Panc1 (cell line): ENCODE data around the gene EME1. TPM values are rescaled to one million over a fixed set of nuclear protein-coding genes. Genes with fewer than 3 reads are reported as not detected.

Experiments used
- ATAC-seq: fragments of 200-7000 bp; cut with Tn5 transposase; 2 replicates; pipeline ENCODE4 v1.9.1; 2020; ENCODE audit warnings: mild to moderate bottlenecking, moderate library complexity
- BruUV-seq: library from RNA; stranded (reverse); fragments of 400-500 nt; replicated peaks from 2 replicates; lab custom pipeline; 2021; lab: Mats Ljungman, UMichigan
- CTCF ChIA-PET: fragments of 300-600 bp; sonication (Branson Sonifier 250); formaldehyde crosslinking; loops from one replicate; lab custom pipeline; 2022; ENCODE audit warnings: antibody characterized with exemption; lab: Charles Lee
- POLR2A ChIA-PET: fragments of 300-600 bp; sonication (Branson Sonifier 250); formaldehyde crosslinking; loops from one replicate; lab custom pipeline; 2022; ENCODE audit warnings: antibody characterized with exemption; lab: Charles Lee
- DNase-seq: peaks from one replicate; pipeline ENCODE4 v3.0.0-alpha.2; 2010; ENCODE audit warnings: low read depth, low spot score
- H3K27ac ChIP-seq: 2 replicates; pipeline ENCODE4 v1.5.1; 2011; ENCODE audit warnings: mild to moderate bottlenecking, low read length, inconsistent platforms
- H3K27me3 ChIP-seq: fragments of 200-500 bp; sonication (Bioruptor generic); 2 replicates; pipeline ENCODE4 v1.6.0; 2014; ENCODE audit warnings: low read length, inconsistent platforms; ENCODE audit not compliant: control insufficient read depth, insufficient read depth
- H3K36me3 ChIP-seq: fragments of 200-500 bp; sonication (Bioruptor generic); 2 replicates; pipeline ENCODE4 v1.5.1; 2014; ENCODE audit warnings: inconsistent platforms, mild to moderate bottlenecking, low read length, moderate library complexity; ENCODE audit not compliant: control insufficient read depth, insufficient read depth
- H3K4me1 ChIP-seq: 2 replicates; pipeline ENCODE4 v1.5.1; 2011; ENCODE audit warnings: inconsistent platforms, mild to moderate bottlenecking, low read length, moderate library complexity; ENCODE audit not compliant: control insufficient read depth, insufficient read depth
- H3K4me3 ChIP-seq, 2 experiments: 2 replicates each; pipeline ENCODE4 v1.5.1; 2011 to 2012; ENCODE audit warnings: low read depth in 2 of 2, low read length in 2 of 2, mild to moderate bottlenecking in 2 of 2, inconsistent platforms in 1 of 2, moderate library complexity in 1 of 2
- H3K9me3 ChIP-seq: fragments of 200-500 bp; sonication (Bioruptor generic); 2 replicates; pipeline ENCODE4 v1.5.1; 2014; ENCODE audit warnings: low read depth, mild to moderate bottlenecking, inconsistent platforms, low read length, moderate library complexity; ENCODE audit not compliant: control insufficient read depth, insufficient read depth
- POLR2AphosphoS5 ChIP-seq: IDR thresholded peaks from 2 replicates; pipeline ENCODE4 v1.6.1; 2012; ENCODE audit warnings: mild to moderate bottlenecking, low read depth, low read length, moderate library complexity
- SIN3A ChIP-seq: IDR thresholded peaks from 2 replicates; pipeline ENCODE4 v1.6.1; 2012; ENCODE audit warnings: low read depth, mild to moderate bottlenecking, low read length, moderate library complexity, borderline replicate concordance; ENCODE audit not compliant: insufficient read depth
- TCF7L2 ChIP-seq: IDR thresholded peaks from 2 replicates; pipeline ENCODE4 v1.6.1; 2011; ENCODE audit warnings: mild to moderate bottlenecking, low read depth, low read length, inconsistent platforms
- in situ Hi-C: cut with HindIII; loops from 2 replicates; pipeline ENCODE4 v1.10.0; 2016; ENCODE audit warnings: low sequenced_read_pairs, low pct_unique_long_range_greater_than_20kb
- intact Hi-C: fragments of 100-400 bp; cut with micrococcal nuclease; formaldehyde crosslinking; loops from one replicate; pipeline ENCODE4 v1.10.0; 2022; ENCODE audit not compliant: unreplicated experiment
- total RNA-seq: library from RNA; stranded (reverse); gene quantifications from one replicate; pipeline ENCODE4 v1.2.1, GENCODE V29; 2021; ENCODE audit not compliant: unreplicated experiment
- TF ChIP-seq, protein P1 (sequence below), 2 experiments: IDR thresholded peaks; 2 replicates each; pipeline ENCODE4 v1.6.1; 2011 to 2012; ENCODE audit warnings: low read depth in 2 of 2, control low read depth in 1 of 2, low read length in 1 of 2, mild to moderate bottlenecking in 1 of 2, moderate library complexity in 1 of 2; ENCODE audit not compliant: insufficient read depth in 1 of 2
- TF ChIP-seq, protein P2 (sequence below): fragments of 450-650 bp; IDR thresholded peaks from 2 replicates; pipeline ENCODE4 v1.5.1; 2017; ENCODE audit warnings: mild to moderate bottlenecking

Gene EME1
- total RNA-seq, 1 experiment from 2014 or later, result 15.3 TPM

DNA sequence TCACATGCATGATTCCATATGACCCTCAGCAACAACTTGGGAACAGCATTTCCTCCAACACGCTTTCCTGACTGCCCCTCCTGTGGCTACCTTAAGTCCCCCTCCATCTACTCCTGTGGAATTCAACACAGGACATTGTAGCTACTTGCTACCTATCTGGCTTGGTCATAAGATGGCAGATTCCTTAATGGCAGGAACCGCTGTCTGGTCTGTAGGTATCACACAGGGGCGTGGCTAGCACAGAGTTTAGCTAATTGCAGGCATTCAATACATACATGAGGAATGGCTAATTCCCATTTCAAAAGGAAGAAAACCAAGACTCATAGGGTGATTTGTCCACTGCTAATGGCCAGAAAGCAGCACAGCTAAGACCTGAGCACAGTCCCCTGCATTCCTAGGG, 15.7 kb downstream of the EME1 start:
- Histone ChIP-seq H3K4me3 (no peak overlapping the region), H3K36me3 (peaks cover 57% of the 10 kb centered on the region), H3K4me1 (no peaks in the 10 kb centered on the region), H3K27ac (no peak overlapping the region), H3K27me3 (no peaks in the 10 kb centered on the region), H3K9me3 (no peaks in the 10 kb centered on the region)
- no TSS peak for BruUV-seq
- ChIA-PET CTCF (no interaction called here), POLR2A (interaction anchor here (0.6 kb wide), 1 partner anchor 26 kb away, joined by 4 read pairs; no protein-coding TSS in a partner anchor)
- ATAC-seq (no peak), DNase-seq (no peak)
- TF ChIP-seq TCF7L2 (no peak), POLR2AphosphoS5 (no peak; the same call in 1 of the 2 replicates), SIN3A (no peak)
- TF ChIP-seq, protein P1, sequence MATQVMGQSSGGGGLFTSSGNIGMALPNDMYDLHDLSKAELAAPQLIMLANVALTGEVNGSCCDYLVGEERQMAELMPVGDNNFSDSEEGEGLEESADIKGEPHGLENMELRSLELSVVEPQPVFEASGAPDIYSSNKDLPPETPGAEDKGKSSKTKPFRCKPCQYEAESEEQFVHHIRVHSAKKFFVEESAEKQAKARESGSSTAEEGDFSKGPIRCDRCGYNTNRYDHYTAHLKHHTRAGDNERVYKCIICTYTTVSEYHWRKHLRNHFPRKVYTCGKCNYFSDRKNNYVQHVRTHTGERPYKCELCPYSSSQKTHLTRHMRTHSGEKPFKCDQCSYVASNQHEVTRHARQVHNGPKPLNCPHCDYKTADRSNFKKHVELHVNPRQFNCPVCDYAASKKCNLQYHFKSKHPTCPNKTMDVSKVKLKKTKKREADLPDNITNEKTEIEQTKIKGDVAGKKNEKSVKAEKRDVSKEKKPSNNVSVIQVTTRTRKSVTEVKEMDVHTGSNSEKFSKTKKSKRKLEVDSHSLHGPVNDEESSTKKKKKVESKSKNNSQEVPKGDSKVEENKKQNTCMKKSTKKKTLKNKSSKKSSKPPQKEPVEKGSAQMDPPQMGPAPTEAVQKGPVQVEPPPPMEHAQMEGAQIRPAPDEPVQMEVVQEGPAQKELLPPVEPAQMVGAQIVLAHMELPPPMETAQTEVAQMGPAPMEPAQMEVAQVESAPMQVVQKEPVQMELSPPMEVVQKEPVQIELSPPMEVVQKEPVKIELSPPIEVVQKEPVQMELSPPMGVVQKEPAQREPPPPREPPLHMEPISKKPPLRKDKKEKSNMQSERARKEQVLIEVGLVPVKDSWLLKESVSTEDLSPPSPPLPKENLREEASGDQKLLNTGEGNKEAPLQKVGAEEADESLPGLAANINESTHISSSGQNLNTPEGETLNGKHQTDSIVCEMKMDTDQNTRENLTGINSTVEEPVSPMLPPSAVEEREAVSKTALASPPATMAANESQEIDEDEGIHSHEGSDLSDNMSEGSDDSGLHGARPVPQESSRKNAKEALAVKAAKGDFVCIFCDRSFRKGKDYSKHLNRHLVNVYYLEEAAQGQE (IDR thresholded peaks at IDR 0.05; ENCODE audit: insufficient read depth in 1 of 2, low read depth in 2 of 2, low read length in 1 of 2), result no peak
- TF ChIP-seq, protein P2, sequence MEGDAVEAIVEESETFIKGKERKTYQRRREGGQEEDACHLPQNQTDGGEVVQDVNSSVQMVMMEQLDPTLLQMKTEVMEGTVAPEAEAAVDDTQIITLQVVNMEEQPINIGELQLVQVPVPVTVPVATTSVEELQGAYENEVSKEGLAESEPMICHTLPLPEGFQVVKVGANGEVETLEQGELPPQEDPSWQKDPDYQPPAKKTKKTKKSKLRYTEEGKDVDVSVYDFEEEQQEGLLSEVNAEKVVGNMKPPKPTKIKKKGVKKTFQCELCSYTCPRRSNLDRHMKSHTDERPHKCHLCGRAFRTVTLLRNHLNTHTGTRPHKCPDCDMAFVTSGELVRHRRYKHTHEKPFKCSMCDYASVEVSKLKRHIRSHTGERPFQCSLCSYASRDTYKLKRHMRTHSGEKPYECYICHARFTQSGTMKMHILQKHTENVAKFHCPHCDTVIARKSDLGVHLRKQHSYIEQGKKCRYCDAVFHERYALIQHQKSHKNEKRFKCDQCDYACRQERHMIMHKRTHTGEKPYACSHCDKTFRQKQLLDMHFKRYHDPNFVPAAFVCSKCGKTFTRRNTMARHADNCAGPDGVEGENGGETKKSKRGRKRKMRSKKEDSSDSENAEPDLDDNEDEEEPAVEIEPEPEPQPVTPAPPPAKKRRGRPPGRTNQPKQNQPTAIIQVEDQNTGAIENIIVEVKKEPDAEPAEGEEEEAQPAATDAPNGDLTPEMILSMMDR, result no peak
- intact Hi-C loops (no loop called here), in situ Hi-C loops (no loop called here)

DNA sequence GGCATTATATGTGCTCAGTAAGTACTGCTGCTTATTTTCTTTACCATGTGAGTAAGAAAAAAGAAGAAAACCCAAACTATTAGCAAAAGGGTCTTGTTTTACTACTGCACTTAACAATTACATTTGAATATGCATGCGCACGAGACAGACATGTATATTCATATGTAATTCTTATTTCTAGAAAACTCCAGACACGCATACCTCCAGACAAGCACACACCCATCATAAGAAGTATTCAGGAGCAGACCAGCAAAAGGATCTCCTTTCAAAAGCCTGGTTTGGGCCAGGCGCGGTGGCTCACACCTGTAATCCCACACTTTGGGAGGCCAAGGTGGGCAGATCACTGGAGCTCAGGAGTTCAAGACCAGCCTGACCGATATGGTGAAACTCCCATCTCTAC, 16.5 kb downstream of the EME1 start:
- H3K4me1 ChIP-seq, result no peaks in the 10 kb centered on the region
- intact Hi-C loops (no loop called here), in situ Hi-C loops (no loop called here)
- TF ChIP-seq, protein P1 (IDR thresholded peaks at IDR 0.05; ENCODE audit: insufficient read depth in 1 of 2, low read depth in 2 of 2, low read length in 1 of 2), result no peak
- TF ChIP-seq POLR2AphosphoS5, result no peak
- peaks cover 65% of the 10 kb centered on the region for H3K36me3 ChIP-seq
- no peak for DNase-seq
- ChIA-PET POLR2A (no interaction called here), CTCF (no interaction called here)
- ATAC-seq, result no peak
- H3K4me3 ChIP-seq, result no peak overlapping the region
- no peak overlapping the region for H3K27ac ChIP-seq
- H3K27me3 ChIP-seq, result no peaks in the 10 kb centered on the region
- no peaks in the 10 kb centered on the region for H3K9me3 ChIP-seq
- BruUV-seq, result no TSS peak
